HEK293T (cell line): ENCODE measurements around the gene RNU7-1.
A peak's percentile ranks its signal among the peaks of the same experiment; 100 is the strongest.

ENCODE experiments used
- ARNT ChIP-seq: fragments of 450-650 bp; IDR thresholded peaks from 2 replicates; pipeline ENCODE4 v1.6.1; 2017; ENCODE audit warnings: mild to moderate bottlenecking
- BHLHE40 ChIP-seq: fragments of 450-650 bp; IDR thresholded peaks from 2 replicates; pipeline ENCODE4 v1.6.1; 2016; ENCODE audit warnings: mild to moderate bottlenecking, moderate library complexity, borderline replicate concordance
- FOXA1 ChIP-seq: fragments of 450-650 bp; IDR thresholded peaks from 2 replicates; pipeline ENCODE4 v1.6.1; 2016; ENCODE audit warnings: mild to moderate bottlenecking
- FOXK2 ChIP-seq: fragments of 450-650 bp; IDR thresholded peaks from 2 replicates; pipeline ENCODE4 v1.6.1; 2016; ENCODE audit warnings: mild to moderate bottlenecking
- HDGF ChIP-seq: fragments of 450-650 bp; IDR thresholded peaks from 2 replicates; pipeline ENCODE4 v1.6.1; 2017; ENCODE audit warnings: antibody characterized with exemption, borderline replicate concordance
- NFRKB ChIP-seq: fragments of 450-650 bp; IDR thresholded peaks from 2 replicates; pipeline ENCODE4 v1.6.1; 2016; ENCODE audit warnings: mild to moderate bottlenecking, moderate library complexity
- SUZ12 ChIP-seq: fragments of 450-650 bp; IDR thresholded peaks from 2 replicates; pipeline ENCODE4 v1.6.1; 2016; ENCODE audit warnings: mild to moderate bottlenecking

DNA sequence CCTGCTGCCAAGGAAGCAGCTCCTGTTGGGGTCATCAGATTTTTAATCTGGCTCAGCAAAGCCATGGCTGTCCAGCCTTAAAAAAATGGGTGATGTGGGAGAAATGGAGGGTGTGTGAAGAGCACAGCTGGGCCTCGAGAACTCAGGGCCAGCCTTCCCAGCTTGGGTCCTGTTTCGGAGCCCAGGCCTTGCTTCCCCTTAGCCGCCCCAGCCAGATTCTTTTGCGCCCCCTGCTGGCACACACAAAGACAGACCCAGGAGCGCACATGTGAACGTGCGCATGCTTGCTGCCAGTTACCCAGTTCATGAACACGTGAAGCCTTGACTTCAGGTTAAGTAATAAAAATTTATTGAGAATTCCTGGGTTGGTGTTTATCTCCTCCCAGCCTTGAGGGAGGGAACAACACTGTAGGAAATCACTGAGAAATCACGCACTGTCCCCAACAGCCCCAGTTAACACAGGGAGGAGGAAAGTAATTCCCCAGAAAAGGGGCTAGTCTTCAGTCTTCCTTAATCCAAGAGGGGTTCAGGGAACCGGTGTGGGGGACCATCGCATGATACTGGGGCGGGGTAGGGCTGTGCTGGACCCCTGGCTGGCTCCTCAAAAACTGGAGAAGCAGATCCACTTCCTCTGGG lies 21.5 kb downstream of the RNU7-1 start:
- TF ChIP-seq NFRKB (no peak), HDGF (no peak), ARNT (0 out of 2 replicates have a peak, but pooled peaks have one; percentile 40), FOXK2 (no peak), BHLHE40 (no peak), FOXA1 (no peak), SUZ12 (no peak)
